ENCODE data around the gene UQCR10.
"Not testable (repeated sequence)": the region's sequence is repeated elsewhere in the genome, so short reads cannot be mapped to it uniquely, and the experiment has no call there.

Gene UQCR10

GRCh38 chr22:29737251-29738117 is 29.7 kb upstream of the UQCR10 start:
- no peak for DNase-seq (ENCODE audit: low spot score)

DNA sequence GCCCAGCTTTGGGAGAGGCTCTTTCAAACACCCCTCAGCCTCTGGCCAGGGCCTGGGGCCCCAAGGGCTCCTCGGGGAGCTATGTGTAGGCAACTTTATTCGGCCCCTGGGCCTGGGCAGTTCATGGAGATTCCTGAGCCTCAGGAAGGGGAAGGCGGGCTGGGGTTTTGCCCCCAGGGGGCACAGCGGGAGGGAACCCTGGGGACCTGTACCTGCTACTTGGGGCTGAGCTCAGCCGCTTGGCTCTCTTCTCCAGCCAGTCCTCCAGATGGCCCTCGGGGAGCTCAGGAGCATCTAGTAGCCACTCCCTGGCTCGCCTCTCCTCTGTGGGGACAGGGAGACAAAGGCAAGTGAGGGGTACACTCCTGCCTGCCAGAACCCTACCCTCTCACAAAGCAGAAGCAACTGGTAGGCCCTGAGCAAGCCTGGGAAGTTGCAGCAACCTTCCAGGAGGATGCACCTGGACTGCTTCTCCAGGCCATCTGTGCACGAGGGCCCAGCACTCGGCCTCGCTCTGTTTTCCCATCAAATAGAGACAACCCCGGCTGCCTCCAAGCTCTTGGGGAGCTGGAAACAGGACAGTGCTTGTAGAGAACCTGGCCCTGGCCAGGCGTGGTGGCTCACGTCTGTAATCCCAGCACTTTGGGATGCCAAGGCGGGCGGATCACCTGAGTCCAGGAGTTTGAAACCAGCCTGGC is 28.9 kb upstream of the UQCR10 start:
- no peak for DNase-seq (ENCODE audit: low spot score)

- no peak for DNase-seq (ENCODE audit: low spot score)
Observed at GRCh38 chr22:29739346-29739875, 27.8 kb upstream of the UQCR10 start.

GRCh38 chr22:29740216-29740615 is 27.0 kb upstream of the UQCR10 start:
- DNase-seq (ENCODE audit: low spot score): no peak

- DNase-seq (ENCODE audit: low spot score): no peak
Observed at GRCh38 chr22:29741926-29742325, 25.2 kb upstream of the UQCR10 start.

GRCh38 chr22:29742326-29742725 is 24.8 kb upstream of the UQCR10 start:
- DNase-seq (ENCODE audit: low spot score): no peak

DNA sequence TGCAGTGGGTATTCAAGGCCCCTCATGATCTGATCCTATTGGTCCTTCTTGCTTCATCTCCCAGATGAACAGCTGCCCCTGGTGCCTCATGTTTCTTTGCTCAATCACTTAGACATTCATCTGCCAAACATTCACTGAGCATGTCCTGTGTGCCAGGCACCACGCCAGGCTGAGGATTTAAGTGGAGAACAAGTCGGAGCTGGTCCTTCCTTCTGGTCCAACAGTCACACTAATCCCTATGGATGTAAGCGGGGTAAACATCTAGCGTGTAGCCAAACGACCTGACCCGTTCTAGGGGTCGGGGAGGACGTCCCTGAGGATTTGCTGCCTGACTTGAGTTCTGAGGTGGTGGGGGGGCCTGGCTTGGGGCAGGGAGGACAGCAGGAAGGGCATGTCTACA is 22.3 kb upstream of the UQCR10 start:
- DNase-seq (ENCODE audit: low spot score): no peak

GRCh38 chr22:29747832-29748231 is 19.3 kb upstream of the UQCR10 start:
- no peak for DNase-seq (ENCODE audit: low spot score)

GRCh38 chr22:29748248-29748893 is 18.8 kb upstream of the UQCR10 start:
- DNase-seq (ENCODE audit: low spot score): no peak

- DNase-seq (ENCODE audit: low spot score): no peak
Observed at GRCh38 chr22:29750029-29750428, 17.1 kb upstream of the UQCR10 start.

- DNase-seq (ENCODE audit: low spot score): no peak
Observed at GRCh38 chr22:29750559-29751538, 16.3 kb upstream of the UQCR10 start.

DNA sequence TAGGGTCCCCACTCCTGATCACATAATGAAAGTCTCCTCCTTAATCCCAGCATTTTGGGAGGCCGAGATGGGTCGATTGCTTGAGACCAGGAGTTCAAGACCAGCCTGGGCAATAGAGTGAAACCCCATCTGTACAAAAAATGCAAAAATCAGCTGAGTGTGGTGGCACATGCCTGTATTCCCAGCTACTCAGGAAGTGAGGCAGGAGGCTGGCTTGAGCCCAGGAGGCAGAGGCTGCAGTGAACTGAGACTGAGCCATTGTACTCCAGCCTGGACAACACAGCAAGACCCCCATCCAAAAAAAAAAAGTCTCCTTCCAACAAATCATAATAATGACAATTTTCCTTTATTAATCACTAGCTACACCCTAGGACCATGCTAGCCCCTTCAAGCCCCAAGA is 15.5 kb upstream of the UQCR10 start:
- DNase-seq (ENCODE audit: low spot score): no peak

DNA sequence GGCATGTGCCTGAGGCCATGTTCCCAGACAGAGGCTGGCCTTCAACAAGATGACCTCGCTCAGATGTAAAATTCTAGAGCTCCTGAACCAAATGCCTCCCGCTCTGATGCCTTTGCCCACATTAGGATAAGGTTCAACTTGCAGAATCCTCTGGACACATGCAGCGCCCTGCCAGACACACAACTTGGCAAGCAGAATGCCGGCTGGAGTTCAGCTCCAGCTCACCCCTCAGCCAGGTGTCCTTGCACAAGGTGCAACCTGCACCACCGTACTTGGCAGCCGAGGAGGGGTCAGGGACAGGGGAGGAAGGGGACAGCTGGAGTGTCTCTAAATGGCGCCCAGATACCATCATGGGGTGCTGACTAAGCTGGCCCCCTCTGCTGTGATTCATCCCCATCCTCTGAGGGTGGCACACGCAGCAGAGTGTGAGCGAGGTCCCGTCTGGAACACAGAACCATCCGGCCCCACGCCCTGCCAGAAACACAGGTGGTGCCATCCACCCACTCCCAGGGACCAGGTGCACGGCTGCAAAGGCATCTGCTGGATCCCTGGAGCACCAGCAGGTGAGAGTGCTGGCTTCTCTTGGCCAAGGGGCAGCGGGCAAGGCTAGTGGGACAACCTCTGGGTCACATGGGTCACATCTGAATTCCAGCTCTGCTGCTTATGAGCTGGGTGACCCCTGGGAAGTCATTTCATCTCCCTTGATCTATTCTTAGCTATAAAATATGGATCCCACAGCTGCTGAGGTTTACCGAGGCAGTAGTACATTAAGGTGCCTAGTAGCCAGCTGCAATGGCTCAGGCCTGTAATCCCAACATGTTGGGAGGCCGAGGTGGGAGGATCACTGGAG is 13.1 kb upstream of the UQCR10 start:
- no peak for DNase-seq (ENCODE audit: low spot score)

DNA sequence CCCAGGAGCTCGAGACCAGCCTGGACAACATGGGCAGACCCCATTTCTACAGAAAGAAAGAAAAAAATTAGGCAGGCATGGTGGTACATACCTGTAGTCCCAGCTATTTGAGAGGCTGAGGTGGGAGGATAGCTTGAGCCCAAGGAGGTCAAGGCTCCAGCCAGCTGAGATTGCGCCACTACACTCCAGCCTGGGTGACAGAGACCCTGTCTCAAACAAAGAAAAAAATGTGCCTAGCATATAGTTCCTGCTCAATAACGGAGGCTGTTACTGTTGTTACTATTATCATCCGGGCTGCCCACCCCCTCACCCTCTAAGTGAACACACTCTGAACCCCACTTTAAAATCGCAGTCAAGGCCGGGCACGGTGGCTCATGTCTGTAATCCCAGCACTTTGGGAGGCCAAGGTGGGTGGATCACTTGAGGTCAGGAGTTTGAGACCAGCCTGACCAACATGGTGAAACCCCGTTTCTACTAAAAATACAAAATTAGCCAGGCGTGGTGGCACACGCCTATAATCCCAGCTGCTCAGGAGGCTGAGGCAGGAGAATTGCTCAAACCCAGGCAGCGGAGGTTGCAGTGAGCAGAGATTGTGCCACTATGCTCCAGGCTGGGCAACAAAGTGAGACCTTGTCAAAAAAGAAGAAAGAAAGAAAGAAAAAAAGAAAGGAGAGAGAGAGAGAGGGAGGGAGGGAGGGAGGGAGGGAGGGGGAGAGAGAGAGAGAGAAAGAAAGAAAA is 12.3 kb upstream of the UQCR10 start:
- DNase-seq (ENCODE audit: low spot score): not testable (repeated sequence)

GRCh38 chr22:29755889-29756288 is 11.3 kb upstream of the UQCR10 start:
- no peak for DNase-seq (ENCODE audit: low spot score)

GRCh38 chr22:29756341-29756740 is 10.8 kb upstream of the UQCR10 start:
- no peak for DNase-seq (ENCODE audit: low spot score)

- DNase-seq (ENCODE audit: low spot score): no peak
Observed at GRCh38 chr22:29757096-29757495, 10.1 kb upstream of the UQCR10 start.

DNA sequence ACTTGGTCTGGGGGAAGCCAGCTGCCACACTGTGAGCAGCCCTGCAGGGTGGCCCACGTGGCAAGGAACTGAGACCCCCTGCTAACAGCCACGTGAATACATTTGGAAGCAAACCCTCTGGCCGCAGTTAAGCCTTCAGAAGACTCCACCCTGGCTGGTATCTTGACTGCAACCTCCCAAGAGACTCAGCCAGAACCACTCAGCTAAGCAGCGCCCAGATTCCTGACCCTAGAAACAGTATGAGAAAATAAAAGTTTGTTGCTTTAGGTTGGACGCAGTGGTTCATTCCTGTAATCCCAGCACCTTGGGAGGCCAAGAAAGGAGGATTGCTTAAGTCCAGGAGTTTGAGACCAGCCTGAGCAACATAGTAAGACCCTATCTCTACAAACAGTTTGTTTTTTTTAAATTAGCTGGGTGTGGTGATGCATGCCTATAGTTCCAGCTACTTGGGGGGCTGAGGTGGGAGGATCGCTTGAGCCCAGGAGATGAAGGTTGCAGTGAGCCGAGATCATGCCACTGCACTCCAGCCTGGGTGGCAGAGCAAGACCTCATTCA is 9.0 kb upstream of the UQCR10 start:
- DNase-seq (ENCODE audit: low spot score): no peak

DNA sequence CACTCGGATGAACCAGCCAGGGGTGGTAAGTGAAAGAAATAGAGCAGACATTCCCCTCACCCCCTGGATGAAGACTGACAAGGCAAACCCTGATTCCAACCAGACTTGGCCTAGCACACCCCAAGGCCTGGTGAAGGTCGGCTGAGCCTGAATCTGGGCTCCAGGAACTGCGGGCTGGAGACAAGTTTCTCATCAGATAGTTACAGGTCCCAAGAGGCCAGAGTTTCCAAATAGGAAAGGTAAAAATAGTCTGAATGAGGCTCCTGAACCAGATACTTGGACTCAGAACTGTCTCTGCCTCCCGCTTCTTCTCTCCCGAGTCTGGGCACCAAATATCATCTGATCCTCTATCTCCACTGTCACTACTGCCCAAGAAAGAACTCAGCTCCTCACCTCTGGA is 8.2 kb upstream of the UQCR10 start:
- DNase-seq (ENCODE audit: low spot score): no peak

DNA sequence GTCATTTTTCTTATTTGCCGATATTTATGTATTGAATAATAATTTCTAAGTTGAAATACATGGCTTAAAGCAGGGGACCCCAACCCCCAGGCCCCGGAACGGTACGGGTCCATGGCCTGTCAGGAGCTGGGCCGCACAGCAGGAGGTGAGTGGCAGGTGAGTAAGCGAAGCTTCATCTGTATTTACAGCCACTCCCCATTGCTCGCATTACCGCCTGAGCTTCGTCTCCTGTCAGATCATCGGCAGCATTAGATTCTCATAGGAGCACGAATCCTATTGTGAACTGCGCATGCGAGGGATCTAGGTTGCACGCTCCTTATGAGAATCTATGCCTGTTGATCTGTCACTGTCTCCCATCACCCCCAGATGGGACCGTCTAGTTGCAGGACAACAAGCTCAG is 4.9 kb upstream of the UQCR10 start:
- no peak for DNase-seq (ENCODE audit: low spot score)

Measured in iPS-NIHi11 (cell line).